ENCODE measurements around the gene MPZL2.

DNA sequence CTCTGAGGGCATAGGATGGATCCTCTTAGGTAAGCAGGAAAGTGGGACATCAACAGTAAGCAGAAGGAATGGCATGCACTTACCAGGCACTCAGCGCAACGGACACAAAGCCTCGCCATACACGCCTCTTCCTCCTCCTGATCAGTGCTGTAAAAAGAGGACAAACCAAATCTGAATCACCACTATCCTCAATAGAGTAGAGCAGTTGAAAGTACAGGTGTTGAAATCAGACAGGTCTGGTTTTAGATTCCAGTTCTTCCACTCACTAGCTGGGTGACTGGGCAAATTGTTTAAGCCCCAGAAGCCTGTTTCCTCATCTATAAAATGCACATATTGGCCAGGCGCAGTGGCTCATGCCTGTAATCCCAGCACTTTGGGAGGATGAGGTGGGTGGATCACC is 30.7 kb downstream of the MPZL2 start:
- TF ChIP-seq POLR2AphosphoS5 (IDR thresholded peaks at IDR 0.05) (no peak), POLR2A (IDR thresholded peaks at IDR 0.05; ENCODE audit: low read depth) (no peak)
